Testis (tissue), 3 donors: ENCODE measurements around the gene HSD17B2. TPM values are rescaled to one million over a fixed set of nuclear protein-coding genes. Genes with fewer than 3 reads are reported as not detected.

Source experiments
- DNase-seq: peaks from one replicate; pipeline ENCODE4 v3.0.0-alpha.2; 2019
- H3K27ac ChIP-seq, 2 donors: fragments of 200-600 bp; sonication (generic); one replicate each; pipeline ENCODE4 v1.5.1; 2019
- H3K27me3 ChIP-seq: fragments of 200-600 bp; sonication (generic); one replicate; pipeline ENCODE4 v1.5.1; 2019
- H3K36me3 ChIP-seq: fragments of 200-600 bp; sonication (generic); one replicate; pipeline ENCODE4 v1.5.1; 2017; ENCODE audit warnings: low read depth; ENCODE audit errors: missing control alignments
- H3K4me1 ChIP-seq: fragments of 200-600 bp; sonication (generic); one replicate; pipeline ENCODE4 v1.5.1; 2019
- H3K4me3 ChIP-seq, 2 donors: fragments of 200-600 bp; sonication (generic); one replicate each; pipeline ENCODE4 v1.5.1; 2017 to 2019
- H3K9me3 ChIP-seq: fragments of 200-600 bp; sonication (generic); one replicate; pipeline ENCODE4 v1.5.1; 2017
- POLR2A ChIP-seq: fragments of 450-650 bp; IDR thresholded peaks from one replicate; pipeline ENCODE4 v1.6.1; 2017; ENCODE audit warnings: antibody characterized with exemption, mild to moderate bottlenecking, moderate library complexity
- WGBS, 2 donors: methylation state at CpG; one replicate each; pipeline ENCODE4 v1.1.5; 2018; 5-methylcytosine and 5-hydroxymethylcytosine counted together
- intact Hi-C: fragments of 100-400 bp; cut with DNase I; formaldehyde crosslinking; loops from one replicate; pipeline ENCODE4 v1.15.1; 2023; ENCODE audit warnings: low total_unique reads
- polyA plus RNA-seq: library from polyadenylated mRNA; stranded (reverse); fragments of 350-450 nt; fragmentation: Illumina TruSeq; extraction: RNeasy Lipid Tissue Mini Kit (QIAGEN cat#74804); gene quantifications from one replicate; pipeline ENCODE4 v1.2.3, GENCODE V29; 2014; ENCODE audit warnings: low read depth, low replicate concordance; ENCODE audit not compliant: insufficient read depth
- total RNA-seq, 2 donors: library from RNA; depleted of rRNA; stranded (reverse); fragments of >200 nt; gene quantifications; one replicate each; pipeline ENCODE4 v1.2.3, GENCODE V29; 2016
- TF ChIP-seq, protein P1 (sequence below), 3 experiments: fragments of 450-650 bp in 2 of 3; fragments of 200-600 bp in 1 of 3; sonication (generic) in 1 of 3; IDR thresholded peaks; one replicate each; pipeline ENCODE4 v1.5.1; 2016 to 2019; ENCODE audit warnings: antibody characterized with exemption in 3 of 3, mild to moderate bottlenecking in 2 of 3, moderate library complexity in 1 of 3

HSD17B2 gene
- total and polyA plus RNA-seq, 3 donors from 2014 or later, result 0.71 TPM; not detected in 2

DNA sequence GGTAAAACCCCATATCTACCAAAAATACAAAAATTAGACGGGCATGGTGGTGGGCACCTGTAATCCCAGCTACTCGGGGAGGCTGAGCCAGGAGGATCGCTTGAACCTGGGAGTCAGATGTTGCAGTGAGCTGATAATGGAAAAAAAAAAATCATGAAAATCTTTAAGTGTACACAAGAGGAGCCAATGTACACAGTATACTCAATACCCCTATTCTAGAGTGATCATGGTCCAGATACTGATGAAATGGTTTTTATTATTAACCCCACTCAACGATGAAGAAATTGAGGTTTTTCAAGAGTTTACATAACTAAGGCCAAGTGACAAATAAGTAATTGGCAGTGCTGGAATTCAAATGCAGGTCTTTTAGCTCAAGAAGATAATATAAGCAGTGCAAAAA is 11.5 kb downstream of the HSD17B2 start:
- no peaks in the 10 kb centered on the region for H3K4me1 ChIP-seq
- no peak overlapping the region for H3K27ac ChIP-seq
- no peak for DNase-seq
- no peaks in the 10 kb centered on the region for H3K9me3 ChIP-seq
- 90 to 97% methylated on average over 4 of the region's 4 CpGs for WGBS, 2 donors
- no peak overlapping the region for H3K4me3 ChIP-seq
- H3K36me3 ChIP-seq, result no peaks in the 10 kb centered on the region
- no peaks in the 10 kb centered on the region for H3K27me3 ChIP-seq
- TF ChIP-seq, protein P1, sequence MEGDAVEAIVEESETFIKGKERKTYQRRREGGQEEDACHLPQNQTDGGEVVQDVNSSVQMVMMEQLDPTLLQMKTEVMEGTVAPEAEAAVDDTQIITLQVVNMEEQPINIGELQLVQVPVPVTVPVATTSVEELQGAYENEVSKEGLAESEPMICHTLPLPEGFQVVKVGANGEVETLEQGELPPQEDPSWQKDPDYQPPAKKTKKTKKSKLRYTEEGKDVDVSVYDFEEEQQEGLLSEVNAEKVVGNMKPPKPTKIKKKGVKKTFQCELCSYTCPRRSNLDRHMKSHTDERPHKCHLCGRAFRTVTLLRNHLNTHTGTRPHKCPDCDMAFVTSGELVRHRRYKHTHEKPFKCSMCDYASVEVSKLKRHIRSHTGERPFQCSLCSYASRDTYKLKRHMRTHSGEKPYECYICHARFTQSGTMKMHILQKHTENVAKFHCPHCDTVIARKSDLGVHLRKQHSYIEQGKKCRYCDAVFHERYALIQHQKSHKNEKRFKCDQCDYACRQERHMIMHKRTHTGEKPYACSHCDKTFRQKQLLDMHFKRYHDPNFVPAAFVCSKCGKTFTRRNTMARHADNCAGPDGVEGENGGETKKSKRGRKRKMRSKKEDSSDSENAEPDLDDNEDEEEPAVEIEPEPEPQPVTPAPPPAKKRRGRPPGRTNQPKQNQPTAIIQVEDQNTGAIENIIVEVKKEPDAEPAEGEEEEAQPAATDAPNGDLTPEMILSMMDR (IDR thresholded peaks at IDR 0.05), result no peak
- no peak for TF ChIP-seq POLR2A
- intact Hi-C loops, result no loop called here

DNA sequence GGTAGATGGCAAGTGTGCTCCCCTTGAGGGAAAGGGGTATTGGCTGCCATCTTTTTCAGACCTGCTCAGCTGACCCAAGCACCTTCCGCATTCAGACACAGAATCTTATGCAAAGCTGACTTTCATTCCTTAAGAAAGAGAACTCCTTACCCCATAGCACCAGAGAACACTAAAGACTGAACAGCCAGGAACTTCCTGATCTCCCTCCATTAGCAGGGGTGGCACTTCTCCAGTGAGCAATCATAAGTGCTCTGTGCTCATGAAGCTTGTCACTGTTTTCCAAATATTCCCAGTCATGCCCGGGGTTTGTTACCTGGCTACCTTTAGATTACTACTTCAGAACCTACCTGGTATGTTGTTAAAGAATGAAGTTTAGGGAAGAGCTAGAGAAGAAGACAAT is 11.9 kb downstream of the HSD17B2 start:
- Histone ChIP-seq H3K9me3 (no peaks in the 10 kb centered on the region), H3K4me1 (no peaks in the 10 kb centered on the region), H3K27ac (no peak overlapping the region), H3K27me3 (no peaks in the 10 kb centered on the region), H3K4me3 (no peak overlapping the region), H3K36me3 (no peaks in the 10 kb centered on the region)
- TF ChIP-seq, protein P1 (IDR thresholded peaks at IDR 0.05), result no peak
- no peak for TF ChIP-seq POLR2A
- intact Hi-C loops, result no loop called here
- DNase-seq, result no peak
- WGBS, 2 donors, result 89 to 95% methylated on average over 2 of the region's 2 CpGs

DNA sequence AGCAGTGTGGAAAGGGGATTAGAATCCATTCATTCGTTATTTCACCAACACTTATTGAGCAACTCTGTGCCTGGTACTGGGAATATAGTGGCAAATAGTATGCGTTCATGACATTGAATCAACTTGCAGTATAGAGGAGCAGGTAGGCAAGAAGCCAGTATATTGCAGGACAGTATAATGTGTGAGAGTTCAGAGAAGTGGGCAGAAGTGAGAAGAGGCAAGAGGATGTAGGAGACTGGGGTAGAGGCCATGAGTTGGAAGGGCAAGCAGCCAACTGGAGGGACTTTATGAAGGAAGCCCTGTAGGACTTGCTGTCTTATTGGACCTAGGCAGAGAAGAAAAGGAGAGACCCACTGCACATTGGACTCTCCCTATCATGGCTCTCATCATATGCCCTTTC is 12.3 kb downstream of the HSD17B2 start:
- Histone ChIP-seq H3K27ac (no peak overlapping the region), H3K36me3 (no peaks in the 10 kb centered on the region), H3K9me3 (no peaks in the 10 kb centered on the region), H3K27me3 (no peaks in the 10 kb centered on the region), H3K4me1 (no peaks in the 10 kb centered on the region), H3K4me3 (no peak overlapping the region)
- WGBS, 2 donors, result 93 to 97% methylated on average over 2 of the region's 2 CpGs
- intact Hi-C loops, result no loop called here
- no peak for DNase-seq
- TF ChIP-seq, protein P1 (IDR thresholded peaks at IDR 0.05), result no peak
- no peak for TF ChIP-seq POLR2A

DNA sequence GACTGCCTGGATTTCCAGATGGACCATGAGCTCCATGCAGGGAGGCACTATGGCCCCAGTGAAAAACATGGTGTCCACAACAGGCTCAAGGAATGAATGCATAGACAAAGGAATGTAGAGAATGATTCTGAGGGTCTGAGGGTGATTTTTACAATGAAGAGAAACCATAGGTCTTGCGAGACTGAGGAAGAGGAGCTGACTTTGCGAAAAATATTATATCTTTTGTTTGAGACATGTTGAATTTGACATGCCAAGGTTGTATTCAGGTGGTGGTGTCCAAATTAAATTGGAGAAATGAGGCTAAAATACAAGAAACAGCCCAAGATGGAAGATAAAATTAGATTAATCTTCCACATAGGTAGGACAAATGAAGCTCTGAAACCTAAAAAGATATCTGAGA is 12.7 kb downstream of the HSD17B2 start:
- intact Hi-C loops, result no loop called here
- Histone ChIP-seq H3K9me3 (no peaks in the 10 kb centered on the region), H3K4me3 (no peak overlapping the region), H3K27ac (no peak overlapping the region), H3K4me1 (no peaks in the 10 kb centered on the region), H3K27me3 (no peaks in the 10 kb centered on the region), H3K36me3 (no peaks in the 10 kb centered on the region)
- WGBS, 2 donors, result 92 to 95% methylated on average over 2 of the region's 2 CpGs
- no peak for DNase-seq
- TF ChIP-seq POLR2A, result no peak
- TF ChIP-seq, protein P1 (IDR thresholded peaks at IDR 0.05), result no peak

DNA sequence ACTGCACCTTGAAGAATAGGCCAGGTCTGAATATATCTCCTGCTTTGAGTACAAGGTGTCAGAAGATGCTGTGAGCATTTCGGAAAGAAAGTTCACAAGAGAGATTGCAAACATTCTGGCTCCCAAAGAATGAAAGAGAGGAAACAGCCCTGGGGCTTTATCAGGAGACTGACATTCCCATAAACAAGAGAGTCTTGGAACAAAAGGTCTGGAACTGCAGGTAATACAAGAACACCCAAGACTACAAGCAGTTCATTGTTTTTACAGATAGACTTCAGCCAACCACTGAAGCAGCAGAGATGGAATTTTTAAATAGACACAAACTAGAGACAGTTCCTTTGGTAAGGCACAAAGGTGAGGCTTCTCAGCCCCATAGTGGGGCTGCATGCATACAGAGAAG is 14.4 kb downstream of the HSD17B2 start:
- no peaks in the 10 kb centered on the region for H3K9me3 ChIP-seq
- 71 to 83% methylated on average over 1 of the region's 1 CpG for WGBS, 2 donors
- H3K27me3 ChIP-seq, result no peaks in the 10 kb centered on the region
- DNase-seq, result no peak
- intact Hi-C loops, result no loop called here
- H3K36me3 ChIP-seq, result no peaks in the 10 kb centered on the region
- H3K4me1 ChIP-seq, result no peaks in the 10 kb centered on the region
- H3K4me3 ChIP-seq, result no peak overlapping the region
- no peak overlapping the region for H3K27ac ChIP-seq
- TF ChIP-seq POLR2A, result no peak
- TF ChIP-seq, protein P1 (IDR thresholded peaks at IDR 0.05), result no peak
